HT1080 (cell line): Measurements from ENCODE around the gene FAM149A. TPM values are rescaled to one million over a fixed set of nuclear protein-coding genes. Genes with fewer than 3 reads are reported as not detected.

Experiments
- DNase-seq: peaks from one replicate; pipeline ENCODE4 v3.0.0-alpha.2; 2015; ENCODE audit warnings: low read depth
- polyA plus RNA-seq, 2 experiments: library from polyadenylated mRNA; depleted of rRNA; stranded (reverse); fragments of >200 nt; gene quantifications; 2 replicates each; pipeline ENCODE4 v1.2.3, GENCODE V29; 2015
- total RNA-seq: library from RNA; depleted of rRNA; stranded (reverse); fragments of >200 nt; shearing (Covaris generic); gene quantifications from 2 replicates; pipeline ENCODE4 v1.2.3, GENCODE V29; 2014; rRNA removed

The FAM149A gene
- total RNA-seq = 1.5 TPM in 2 replicates
- polyA plus RNA-seq (2015; cell fraction: cytosol; rRNA removed) = 0.73 and 1.00 TPM in 2 replicates
- polyA plus RNA-seq (2015; cell fraction: nucleus; rRNA removed) = 0.67 and 0.84 TPM in 2 replicates

GRCh38 chr4:186104114-186104889 is at the start of gene FAM149A:
Gene FAM149A (plus strand): TSS chr4:186104704.
- DNase-seq = peak; percentile 31

- DNase-seq = no peak
Observed at GRCh38 chr4:186058253-186058979, 46.1 kb upstream of the FAM149A start.

GRCh38 chr4:186058980-186059316 is 45.6 kb upstream of the FAM149A start:
- DNase-seq = no peak

- DNase-seq = no peak
Observed at GRCh38 chr4:186061921-186062320, 42.6 kb upstream of the FAM149A start.

- DNase-seq = peak; percentile 74
Observed at GRCh38 chr4:186067757-186068385, 36.6 kb upstream of the FAM149A start.

- peak; percentile 44 for DNase-seq
Observed at GRCh38 chr4:186068581-186069348, 35.7 kb upstream of the FAM149A start, which contains the start of gene TLR3. Gene TLR3 (plus strand): TSS chr4:186069156. CDS start chr4:186076620, 7,464 bp downstream.

- no peak for DNase-seq
Observed at GRCh38 chr4:186069729-186070128, 34.8 kb upstream of the FAM149A start.

GRCh38 chr4:186072516-186072915 is 32.0 kb upstream of the FAM149A start:
- no peak for DNase-seq

- DNase-seq = no peak
Observed at GRCh38 chr4:186074189-186074588, 30.3 kb upstream of the FAM149A start.

- no peak for DNase-seq
Observed at GRCh38 chr4:186078981-186079638, 25.4 kb upstream of the FAM149A start.

GRCh38 chr4:186079694-186080093 is 24.8 kb upstream of the FAM149A start:
- no peak for DNase-seq

GRCh38 chr4:186081202-186081807 is 23.2 kb upstream of the FAM149A start:
- no peak for DNase-seq

- DNase-seq = no peak
Observed at GRCh38 chr4:186082221-186082620, 22.3 kb upstream of the FAM149A start.

- DNase-seq = no peak
Observed at GRCh38 chr4:186088523-186088922, 16.0 kb upstream of the FAM149A start.

- DNase-seq = no peak
Observed at GRCh38 chr4:186092296-186092695, 12.2 kb upstream of the FAM149A start.

GRCh38 chr4:186095406-186095805 is 9.1 kb upstream of the FAM149A start:
- no peak for DNase-seq

- DNase-seq = no peak
Observed at GRCh38 chr4:186096681-186097165, 7.8 kb upstream of the FAM149A start.

GRCh38 chr4:186097386-186097785 is 7.1 kb upstream of the FAM149A start:
- no peak for DNase-seq

GRCh38 chr4:186102931-186103330 is 1.6 kb upstream of the FAM149A start:
- DNase-seq = no peak
